ENCODE results near the gene HYAL3.

The HYAL3 gene

DNA sequence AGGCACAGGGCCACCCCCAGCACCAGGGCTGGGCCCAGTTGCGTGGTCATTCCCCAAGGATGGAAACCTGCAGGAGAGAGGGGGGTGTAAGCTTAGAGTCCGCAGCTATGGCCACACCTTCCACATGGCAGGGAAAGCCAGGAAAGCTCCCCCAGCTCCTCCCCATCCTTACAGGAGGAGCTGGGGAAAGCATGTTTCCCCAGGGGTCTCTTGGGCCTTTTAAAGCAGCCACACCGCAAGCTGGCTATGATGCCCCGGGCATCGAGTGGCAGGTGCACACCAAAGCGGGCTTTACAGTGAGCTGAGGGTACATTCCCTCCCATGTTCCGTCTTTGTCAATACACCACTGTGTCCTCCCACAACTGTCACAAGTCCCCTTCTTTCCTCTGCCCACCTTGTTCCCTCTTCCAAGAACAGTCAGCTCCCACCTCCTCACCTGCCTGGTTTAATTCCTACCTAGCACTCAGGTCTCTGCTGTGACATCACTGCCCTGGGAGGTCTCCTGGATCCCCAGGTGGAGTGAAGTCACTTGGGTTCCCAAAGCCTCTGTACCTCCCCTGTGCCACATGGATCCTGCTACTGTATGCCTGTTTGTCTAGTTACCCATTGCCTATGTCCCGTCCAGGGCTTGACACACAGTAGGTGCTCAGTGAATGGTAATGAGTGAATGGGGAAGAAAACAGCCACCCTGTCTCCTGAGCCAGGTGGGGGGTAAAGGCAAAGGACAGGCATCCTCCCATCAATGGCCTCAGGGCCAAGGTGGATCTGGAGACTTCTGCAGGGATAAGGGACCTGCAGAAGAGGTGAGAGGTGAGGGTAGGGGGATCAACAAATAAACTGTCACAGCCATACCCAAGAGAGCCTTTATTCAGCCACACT is 3.4 kb downstream of the HYAL3 start:
- TF ChIP-seq, protein P1, sequence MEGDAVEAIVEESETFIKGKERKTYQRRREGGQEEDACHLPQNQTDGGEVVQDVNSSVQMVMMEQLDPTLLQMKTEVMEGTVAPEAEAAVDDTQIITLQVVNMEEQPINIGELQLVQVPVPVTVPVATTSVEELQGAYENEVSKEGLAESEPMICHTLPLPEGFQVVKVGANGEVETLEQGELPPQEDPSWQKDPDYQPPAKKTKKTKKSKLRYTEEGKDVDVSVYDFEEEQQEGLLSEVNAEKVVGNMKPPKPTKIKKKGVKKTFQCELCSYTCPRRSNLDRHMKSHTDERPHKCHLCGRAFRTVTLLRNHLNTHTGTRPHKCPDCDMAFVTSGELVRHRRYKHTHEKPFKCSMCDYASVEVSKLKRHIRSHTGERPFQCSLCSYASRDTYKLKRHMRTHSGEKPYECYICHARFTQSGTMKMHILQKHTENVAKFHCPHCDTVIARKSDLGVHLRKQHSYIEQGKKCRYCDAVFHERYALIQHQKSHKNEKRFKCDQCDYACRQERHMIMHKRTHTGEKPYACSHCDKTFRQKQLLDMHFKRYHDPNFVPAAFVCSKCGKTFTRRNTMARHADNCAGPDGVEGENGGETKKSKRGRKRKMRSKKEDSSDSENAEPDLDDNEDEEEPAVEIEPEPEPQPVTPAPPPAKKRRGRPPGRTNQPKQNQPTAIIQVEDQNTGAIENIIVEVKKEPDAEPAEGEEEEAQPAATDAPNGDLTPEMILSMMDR (IDR thresholded peaks at IDR 0.05; ENCODE audit: control insufficient read depth, insufficient read depth, low read depth, low read length, missing control alignments) = no peak
- DNase-seq (ENCODE audit: low read depth) = no peak
- no peak overlapping the region for H3K4me3 ChIP-seq (ENCODE audit: control insufficient read depth, low read depth, low read length)

DNA sequence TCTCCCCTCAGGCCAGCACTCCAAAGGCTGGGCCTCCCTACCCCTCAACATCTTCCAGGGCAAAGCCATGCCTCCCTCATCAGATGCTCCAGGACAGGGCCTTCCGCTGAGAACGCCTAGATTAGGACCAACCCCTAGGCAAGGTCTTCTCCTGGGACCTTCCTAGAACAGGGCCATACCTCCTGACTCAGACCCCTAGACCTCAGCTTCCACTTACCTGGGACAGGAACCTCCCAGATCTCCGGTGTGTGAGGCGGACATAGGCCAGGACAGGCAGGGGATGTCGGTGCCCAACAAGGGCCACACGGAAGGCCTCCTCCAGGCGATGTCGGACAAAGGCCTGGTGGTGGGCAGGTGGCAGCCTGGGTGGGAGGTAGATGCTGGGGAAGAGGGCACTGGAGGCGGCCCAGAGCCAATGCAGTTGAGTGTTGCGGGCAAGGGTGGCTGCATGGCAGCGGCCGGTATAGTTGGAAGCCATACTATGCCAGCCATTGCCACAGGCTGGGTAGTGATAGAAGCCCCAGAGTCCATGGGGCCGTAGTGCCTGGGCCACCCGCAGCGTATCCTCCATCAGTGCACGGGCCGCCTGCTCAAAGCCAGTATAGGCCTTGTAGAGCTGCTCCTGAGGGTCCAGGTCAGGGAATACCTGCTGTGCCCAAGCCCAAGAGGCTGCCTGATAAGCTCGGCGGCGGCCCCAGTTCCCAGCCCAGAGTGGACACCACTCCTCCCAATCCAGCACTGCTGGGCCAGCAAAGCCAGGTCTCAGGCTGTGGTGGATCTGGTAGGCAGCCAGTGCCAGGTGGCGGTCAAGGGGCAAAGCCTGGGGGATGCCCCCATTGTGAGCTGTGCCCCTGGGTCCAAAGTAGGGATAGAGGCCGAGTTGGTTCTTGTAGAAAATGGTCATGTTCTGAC is 4.5 kb downstream of the HYAL3 start:
- no peak overlapping the region for H3K4me3 ChIP-seq (ENCODE audit: control insufficient read depth, low read depth, low read length)
- TF ChIP-seq, protein P1 (IDR thresholded peaks at IDR 0.05; ENCODE audit: control insufficient read depth, insufficient read depth, low read depth, low read length, missing control alignments) = no peak
- DNase-seq (ENCODE audit: low read depth) = no peak

DNA sequence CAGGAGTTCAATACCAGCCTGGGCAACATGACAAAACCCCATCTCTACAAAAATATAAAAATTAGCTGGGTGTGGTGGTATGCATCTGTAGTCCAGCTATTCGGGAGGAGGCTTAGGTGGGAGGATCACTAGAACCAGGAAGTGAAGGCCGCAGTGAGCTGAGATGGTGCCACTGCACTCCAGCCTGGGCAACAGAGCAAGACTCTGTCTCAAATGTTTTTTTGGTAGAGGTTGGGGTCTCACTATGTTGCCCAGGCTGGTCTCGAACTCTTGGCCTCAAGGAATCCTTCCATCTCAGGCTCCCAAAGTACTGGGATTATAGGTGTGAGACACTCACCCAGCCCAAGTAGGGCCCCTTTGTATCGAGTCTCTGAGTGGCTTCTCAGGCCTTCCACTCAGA is 5.1 kb downstream of the HYAL3 start:
- TF ChIP-seq, protein P1 (IDR thresholded peaks at IDR 0.05; ENCODE audit: control insufficient read depth, insufficient read depth, low read depth, low read length, missing control alignments) = no peak
- H3K4me3 ChIP-seq (ENCODE audit: control insufficient read depth, low read depth, low read length) = no peak overlapping the region
- DNase-seq (ENCODE audit: low read depth) = no peak

DNA sequence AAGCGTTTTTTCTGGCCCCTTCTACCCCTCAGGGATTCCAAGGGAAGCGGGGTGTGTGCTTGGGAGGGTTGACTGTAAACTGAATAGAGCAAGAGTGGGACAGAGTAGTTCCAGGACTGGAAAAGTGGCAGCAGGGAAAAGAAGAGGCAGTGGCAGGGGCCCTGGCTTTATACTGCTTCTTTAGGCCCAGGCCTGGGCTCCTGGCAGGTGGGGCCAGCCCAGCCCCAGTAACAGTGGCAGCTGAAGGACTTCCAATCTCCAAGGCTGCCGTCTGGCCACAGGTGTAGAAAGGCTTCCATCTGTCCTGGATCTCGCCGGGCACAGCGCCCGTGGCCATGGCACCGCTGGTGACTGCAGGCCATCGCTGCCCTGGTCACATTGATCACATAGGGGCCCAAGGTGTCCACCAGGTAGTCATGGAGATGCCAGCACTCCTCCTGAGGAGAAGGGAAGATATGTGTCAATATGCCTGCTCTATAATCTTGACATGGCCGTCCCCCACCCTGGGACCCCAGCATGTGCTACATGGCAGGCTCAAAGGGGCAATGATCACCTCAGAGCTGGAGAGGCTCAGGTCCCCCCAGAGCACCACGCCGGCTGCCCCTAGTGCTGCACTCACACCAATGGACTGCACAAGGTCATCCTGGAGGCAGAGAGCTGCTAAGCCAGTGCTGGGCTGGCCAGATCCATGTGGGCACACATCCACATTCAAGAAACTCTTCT is 6.0 kb downstream of the HYAL3 start:
- H3K4me3 ChIP-seq (ENCODE audit: control insufficient read depth, low read depth, low read length) = no peak overlapping the region
- no peak for DNase-seq (ENCODE audit: low read depth)
- TF ChIP-seq, protein P1 (IDR thresholded peaks at IDR 0.05; ENCODE audit: control insufficient read depth, insufficient read depth, low read depth, low read length, missing control alignments) = no peak

DNA sequence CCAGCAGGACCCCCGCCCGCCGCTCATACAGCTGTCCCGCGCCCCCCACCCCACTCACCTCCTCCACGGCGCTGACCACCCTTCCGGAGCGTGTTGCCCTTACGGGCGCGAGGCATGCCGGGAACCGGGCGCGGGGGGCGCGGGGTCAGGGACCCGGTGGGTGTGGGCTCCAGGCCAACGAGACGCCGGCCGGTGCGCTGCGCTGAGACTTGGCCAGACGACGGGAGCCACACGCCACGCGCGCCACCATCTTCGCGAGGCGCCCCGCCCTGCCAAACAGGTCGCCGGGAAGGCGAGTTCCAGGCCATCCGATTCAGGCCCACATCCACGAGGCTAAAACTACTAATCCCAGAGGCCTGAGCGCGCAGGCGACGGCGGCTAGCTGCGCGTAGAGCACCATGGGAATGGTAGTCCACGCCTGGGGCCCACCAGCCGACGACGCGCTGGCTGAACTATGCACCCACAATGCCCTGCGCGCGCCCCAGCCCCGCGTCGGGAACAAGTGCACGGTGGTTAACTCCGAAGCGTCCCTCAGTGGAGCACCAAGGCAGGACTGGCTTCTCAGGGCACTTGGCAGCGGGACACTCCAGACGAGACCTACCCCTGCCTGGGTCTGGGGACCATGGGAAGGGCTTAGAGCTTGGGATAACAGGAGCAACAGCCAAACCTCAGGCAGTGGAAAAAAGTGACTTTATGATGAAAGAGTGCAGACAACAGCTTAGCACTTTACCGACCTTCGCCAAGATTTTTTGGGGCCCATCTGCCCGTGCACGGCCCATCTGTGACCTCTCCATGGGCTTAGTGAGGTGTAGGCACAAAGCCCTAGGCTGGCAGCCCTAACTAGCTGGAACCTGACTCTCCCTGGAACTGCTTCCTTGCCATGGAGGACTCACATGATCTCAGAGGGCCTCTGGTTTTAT is 6.8 kb downstream of the HYAL3 start, which contains the start of gene IFRD2:
TSS of gene IFRD2 (minus strand) at position 271 of the 920 bp plus-strand sequence. CDS start at position 116, 155 bp downstream.
- DNase-seq (ENCODE audit: low read depth) = peak; percentile 85
- peak within 1 kb of the TSS; percentile 68 for H3K4me3 ChIP-seq (ENCODE audit: control insufficient read depth, low read depth, low read length)
- TF ChIP-seq, protein P1 (IDR thresholded peaks at IDR 0.05; ENCODE audit: control insufficient read depth, insufficient read depth, low read depth, low read length, missing control alignments) = no peak

Data from AG09309 (cell line).